Common myeloid progenitor, CD34-positive (primary cell): ENCODE results near the gene ACVR1.
"Not testable (repeated sequence)": the region's sequence is repeated elsewhere in the genome, so short reads cannot be mapped to it uniquely, and the experiment has no call there.

Experiments used
- CTCF ChIA-PET: fragments of 350-600 bp; sonication (Branson Sonifier 250); formaldehyde crosslinking; loops from one replicate; lab custom pipeline; 2021; ENCODE audit warnings: antibody characterized with exemption; lab: Charles Lee
- POLR2A ChIA-PET: fragments of 350-600 bp; sonication (Branson Sonifier 250); formaldehyde crosslinking; loops from one replicate; lab custom pipeline; 2021; ENCODE audit warnings: antibody characterized with exemption; lab: Charles Lee
- DNase-seq, 3 donors: peaks; one replicate each; pipeline versions ENCODE4 v3.0.0 to v3.0.0-alpha.2; 2013
- H3K27ac ChIP-seq, 2 experiments: 1 replicate in 1 of 2; 2 replicates in 1 of 2; pipeline ENCODE4 v1.7.0; 2013; ENCODE audit warnings: inconsistent platforms in 2 of 2, low read length in 2 of 2, mild to moderate bottlenecking in 2 of 2, low read depth in 1 of 2, moderate library complexity in 1 of 2; ENCODE audit not compliant: severe bottlenecking in 2 of 2, insufficient read depth in 1 of 2, poor library complexity in 1 of 2
- H3K27me3 ChIP-seq, 5 experiments: replicated peaks in 2 of 5; 1 replicate in 3 of 5; 2 replicates in 2 of 5; pipeline versions ENCODE4 v1.6.1 to v1.7.0; 2013; ENCODE audit warnings: low read length in 4 of 5, mild to moderate bottlenecking in 2 of 5, moderate library complexity in 2 of 5, inconsistent platforms in 1 of 5; ENCODE audit not compliant: insufficient read depth in 5 of 5, control insufficient read depth in 4 of 5
- H3K36me3 ChIP-seq, 4 experiments: 1 replicate in 2 of 4; 2 replicates in 2 of 4; pipeline versions ENCODE4 v1.6.1 to v1.7.0; 2013; ENCODE audit warnings: low read length in 3 of 4, control low read depth in 1 of 4, mild to moderate bottlenecking in 1 of 4; ENCODE audit not compliant: control insufficient read depth in 4 of 4, insufficient read depth in 4 of 4
- H3K4me1 ChIP-seq, 4 experiments: 1 replicate in 3 of 4; 2 replicates in 1 of 4; pipeline versions ENCODE4 v1.6.1 to v1.7.1; 2013; ENCODE audit warnings: low read length in 3 of 4, mild to moderate bottlenecking in 3 of 4, control low read depth in 1 of 4, inconsistent platforms in 1 of 4, moderate library complexity in 1 of 4; ENCODE audit not compliant: control insufficient read depth in 4 of 4, insufficient read depth in 4 of 4; ENCODE audit errors: control extremely low read depth in 1 of 4
- H3K4me3 ChIP-seq, 7 experiments: 1 replicate in 4 of 7; 2 replicates in 3 of 7; pipeline versions ENCODE4 v1.5.1 to v1.7.0; 2013; ENCODE audit warnings: mild to moderate bottlenecking in 7 of 7, low read length in 6 of 7, moderate library complexity in 6 of 7, inconsistent platforms in 2 of 7, low read depth in 2 of 7, control low read depth in 1 of 7; ENCODE audit not compliant: insufficient read depth in 4 of 7, control insufficient read depth in 1 of 7; ENCODE audit errors: extremely low read depth in 1 of 7
- H3K9me3 ChIP-seq, 5 experiments: 1 replicate in 4 of 5; 2 replicates in 1 of 5; pipeline versions ENCODE4 v1.6.1 to v1.7.1; 2013; ENCODE audit warnings: low read length in 4 of 5, mild to moderate bottlenecking in 2 of 5, inconsistent platforms in 1 of 5, low read depth in 1 of 5, moderate library complexity in 1 of 5; ENCODE audit not compliant: control insufficient read depth in 4 of 5, insufficient read depth in 2 of 5; ENCODE audit errors: control extremely low read depth in 1 of 5
- whole genome bisulfite sequencing: methylation state at CpG from one replicate; pipeline ENCODE4 v1.1.5; 2013; ENCODE audit not compliant: insufficient coverage; 5-methylcytosine and 5-hydroxymethylcytosine counted together

Gene ACVR1

GRCh38 chr2:157727693-157728092 lies 148.4 kb downstream of the ACVR1 start:
- Histone ChIP-seq H3K27me3 (no peaks in the 10 kb centered on the region), H3K4me1 (peaks cover 0 to 14% (median 0%) of the 10 kb centered on the region in 4 experiments), H3K36me3 (peaks cover 0 to 7% (median 3%) of the 10 kb centered on the region in 4 experiments), H3K27ac (no peak overlapping the region), H3K4me3 (no peak overlapping the region), H3K9me3 (peaks cover 0 to 34% (median 3%) of the 10 kb centered on the region in 5 experiments)
- WGBS: no CpG with 5 or more reads among the region's 1 CpG
- no peak for DNase-seq
- ChIA-PET POLR2A (no interaction called here), CTCF (no interaction called here)

GRCh38 chr2:157726946-157727345 lies 149.2 kb downstream of the ACVR1 start:
- CTCF ChIA-PET: no interaction called here
- Histone ChIP-seq H3K27ac (no peak overlapping the region), H3K4me3 (no peak overlapping the region), H3K4me1 (peaks cover 0 to 14% (median 0%) of the 10 kb centered on the region in 4 experiments), H3K27me3 (no peaks in the 10 kb centered on the region), H3K36me3 (peaks cover 0 to 4% (median 3%) of the 10 kb centered on the region in 4 experiments), H3K9me3 (peaks cover 0 to 36% (median 3%) of the 10 kb centered on the region in 5 experiments)
- no peak for DNase-seq
- POLR2A ChIA-PET: no interaction called here
- WGBS: no CpG with 5 or more reads among the region's 1 CpG

GRCh38 chr2:157725846-157726245 lies 150.3 kb downstream of the ACVR1 start:
- ChIA-PET POLR2A (no interaction called here), CTCF (no interaction called here)
- Histone ChIP-seq H3K4me3 (no peak overlapping the region), H3K9me3 (peaks cover 2 to 44% (median 3%) of the 10 kb centered on the region in 5 experiments), H3K27ac (no peak overlapping the region), H3K36me3 (peaks cover 0 to 4% (median 1%) of the 10 kb centered on the region in 4 experiments), H3K27me3 (no peaks in the 10 kb centered on the region), H3K4me1 (peaks cover 0 to 14% (median 0%) of the 10 kb centered on the region in 4 experiments)
- no CpG with 5 or more reads among the region's 1 CpG for WGBS
- peak in 2 of 3 donors; percentile 11 to 22 for DNase-seq

- 100% methylated on average over 1 of the region's 3 CpGs for WGBS
- Histone ChIP-seq H3K36me3 (peaks cover 0 to 4% (median 1%) of the 10 kb centered on the region in 4 experiments), H3K27me3 (no peaks in the 10 kb centered on the region), H3K4me1 (peaks cover 0 to 14% (median 0%) of the 10 kb centered on the region in 4 experiments), H3K4me3 (no peak overlapping the region), H3K9me3 (peaks cover 5 to 39% (median 6%) of the 10 kb centered on the region in 5 experiments), H3K27ac (no peak overlapping the region)
- DNase-seq: peak; percentile 5 to 42 (median 36)
- POLR2A ChIA-PET: no interaction called here
- CTCF ChIA-PET: no interaction called here
These were observed 153.4 kb downstream of the ACVR1 start for GRCh38 chr2:157722580-157723234.

- no peak for DNase-seq
- H3K4me3 ChIP-seq: no peak overlapping the region
- WGBS: no CpG with 5 or more reads among the region's 2 CpGs
- CTCF ChIA-PET: no interaction called here
- no peaks in the 10 kb centered on the region for H3K27me3 ChIP-seq
- peaks cover 5 to 39% (median 6%) of the 10 kb centered on the region in 5 experiments for H3K9me3 ChIP-seq
- peaks cover 0 to 3% (median 0%) of the 10 kb centered on the region in 4 experiments for H3K36me3 ChIP-seq
- H3K4me1 ChIP-seq: peaks cover 0 to 2% (median 0%) of the 10 kb centered on the region in 4 experiments
- POLR2A ChIA-PET: no interaction called here
- H3K27ac ChIP-seq: no peak overlapping the region
These were observed 155.6 kb downstream of the ACVR1 start for GRCh38 chr2:157720504-157720903.

- H3K36me3 ChIP-seq, CTCF ChIA-PET, DNase-seq, H3K27ac ChIP-seq, H3K4me3 ChIP-seq, H3K27me3 ChIP-seq, H3K4me1 ChIP-seq, POLR2A ChIA-PET: not testable (repeated sequence)
- 96% methylated on average over 5 of the region's 5 CpGs for WGBS
- peaks cover 0 to 22% (median 4%) of the 10 kb centered on the region in 5 experiments for H3K9me3 ChIP-seq
These were observed 171.5 kb downstream of the ACVR1 start for GRCh38 chr2:157704653-157705052.

GRCh38 chr2:157704148-157704547 lies 172.0 kb downstream of the ACVR1 start:
- CTCF ChIA-PET, H3K4me3 ChIP-seq, H3K27ac ChIP-seq, H3K4me1 ChIP-seq, H3K36me3 ChIP-seq, POLR2A ChIA-PET, DNase-seq, H3K27me3 ChIP-seq: not testable (repeated sequence)
- peaks cover 0 to 25% (median 4%) of the 10 kb centered on the region in 5 experiments for H3K9me3 ChIP-seq
- 100% methylated on average over 6 of the region's 6 CpGs for WGBS
